Measurements from ENCODE around the gene FURIN. TPM values are rescaled to one million over a fixed set of nuclear protein-coding genes. Genes with fewer than 3 reads are reported as not detected.

FURIN gene
- total and polyA plus RNA-seq, 9 of the 15 experiments (the other 6 are each of a cell fraction or from before 2014, with no cell fraction given): 0.92 to 99.9 (median 34.8) TPM

- TF ChIP-seq, protein P1, sequence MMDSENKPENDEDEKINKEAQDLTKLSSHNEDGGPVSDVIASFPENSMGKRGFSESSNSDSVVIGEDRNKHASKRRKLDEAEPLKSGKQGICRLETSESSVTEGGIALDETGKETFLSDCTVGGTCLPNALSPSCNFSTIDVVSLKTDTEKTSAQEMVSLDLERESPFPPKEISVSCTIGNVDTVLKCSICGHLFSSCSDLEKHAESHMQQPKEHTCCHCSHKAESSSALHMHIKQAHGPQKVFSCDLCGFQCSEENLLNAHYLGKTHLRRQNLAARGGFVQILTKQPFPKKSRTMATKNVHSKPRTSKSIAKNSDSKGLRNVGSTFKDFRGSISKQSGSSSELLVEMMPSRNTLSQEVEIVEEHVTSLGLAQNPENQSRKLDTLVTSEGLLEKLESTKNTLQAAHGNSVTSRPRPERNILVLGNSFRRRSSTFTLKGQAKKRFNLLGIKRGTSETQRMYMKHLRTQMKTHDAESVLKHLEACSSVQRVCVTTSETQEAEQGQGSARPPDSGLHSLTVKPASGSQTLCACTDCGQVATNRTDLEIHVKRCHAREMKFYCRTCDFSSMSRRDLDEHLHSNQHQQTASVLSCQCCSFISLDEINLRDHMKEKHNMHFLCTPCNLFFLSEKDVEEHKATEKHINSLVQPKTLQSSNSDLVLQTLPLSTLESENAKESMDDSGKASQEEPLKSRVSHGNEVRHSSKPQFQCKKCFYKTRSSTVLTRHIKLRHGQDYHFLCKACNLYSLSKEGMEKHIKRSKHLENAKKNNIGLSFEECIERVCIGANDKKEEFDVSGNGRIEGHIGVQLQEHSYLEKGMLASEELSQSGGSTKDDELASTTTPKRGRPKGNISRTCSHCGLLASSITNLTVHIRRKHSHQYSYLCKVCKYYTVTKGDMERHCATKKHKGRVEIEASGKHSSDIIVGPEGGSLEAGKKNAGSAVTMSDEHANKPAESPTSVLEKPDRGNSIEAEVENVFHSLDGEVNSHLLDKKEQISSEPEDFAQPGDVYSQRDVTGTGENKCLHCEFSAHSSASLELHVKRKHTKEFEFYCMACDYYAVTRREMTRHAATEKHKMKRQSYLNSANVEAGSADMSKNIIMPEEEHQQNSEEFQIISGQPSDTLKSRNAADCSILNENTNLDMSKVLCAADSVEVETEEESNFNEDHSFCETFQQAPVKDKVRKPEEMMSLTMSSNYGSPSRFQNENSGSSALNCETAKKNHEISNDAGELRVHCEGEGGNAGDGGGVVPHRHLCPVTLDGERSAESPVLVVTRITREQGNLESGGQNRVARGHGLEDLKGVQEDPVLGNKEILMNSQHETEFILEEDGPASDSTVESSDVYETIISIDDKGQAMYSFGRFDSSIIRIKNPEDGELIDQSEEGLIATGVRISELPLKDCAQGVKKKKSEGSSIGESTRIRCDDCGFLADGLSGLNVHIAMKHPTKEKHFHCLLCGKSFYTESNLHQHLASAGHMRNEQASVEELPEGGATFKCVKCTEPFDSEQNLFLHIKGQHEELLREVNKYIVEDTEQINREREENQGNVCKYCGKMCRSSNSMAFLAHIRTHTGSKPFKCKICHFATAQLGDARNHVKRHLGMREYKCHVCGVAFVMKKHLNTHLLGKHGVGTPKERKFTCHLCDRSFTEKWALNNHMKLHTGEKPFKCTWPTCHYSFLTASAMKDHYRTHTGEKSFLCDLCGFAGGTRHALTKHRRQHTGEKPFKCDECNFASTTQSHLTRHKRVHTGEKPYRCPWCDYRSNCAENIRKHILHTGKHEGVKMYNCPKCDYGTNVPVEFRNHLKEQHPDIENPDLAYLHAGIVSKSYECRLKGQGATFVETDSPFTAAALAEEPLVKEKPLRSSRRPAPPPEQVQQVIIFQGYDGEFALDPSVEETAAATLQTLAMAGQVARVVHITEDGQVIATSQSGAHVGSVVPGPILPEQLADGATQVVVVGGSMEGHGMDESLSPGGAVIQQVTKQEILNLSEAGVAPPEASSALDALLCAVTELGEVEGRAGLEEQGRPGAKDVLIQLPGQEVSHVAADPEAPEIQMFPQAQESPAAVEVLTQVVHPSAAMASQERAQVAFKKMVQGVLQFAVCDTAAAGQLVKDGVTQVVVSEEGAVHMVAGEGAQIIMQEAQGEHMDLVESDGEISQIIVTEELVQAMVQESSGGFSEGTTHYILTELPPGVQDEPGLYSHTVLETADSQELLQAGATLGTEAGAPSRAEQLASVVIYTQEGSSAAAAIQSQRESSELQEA (IDR thresholded peaks at IDR 0.05; ENCODE audit: low read depth): no peak
- TF ChIP-seq HES1 (IDR thresholded peaks at IDR 0.05; ENCODE audit: low read depth) (peak; percentile 99), CCNT2 (IDR thresholded peaks at IDR 0.05; ENCODE audit: borderline replicate concordance, extremely low read depth, insufficient read length, low read depth, low read length) (peak; percentile 94), NCOA4 (IDR thresholded peaks at IDR 0.05; ENCODE audit: partially characterized antibody) (no peak), ESRRA (IDR thresholded peaks at IDR 0.05; ENCODE audit: borderline replicate concordance, low read depth) (peak; percentile 68; the same call in 1 of the 2 replicates), MTA1 (IDR thresholded peaks at IDR 0.05; ENCODE audit: borderline replicate concordance) (no peak; the same call in 1 of the 2 replicates), USF2 (CRISPR knock-in tag; IDR thresholded peaks at IDR 0.05) (no peak), CBFA2T2 (conservative IDR thresholded peaks at IDR 0.05) (peak; percentile 94)
- TF ChIP-seq, protein P2, sequence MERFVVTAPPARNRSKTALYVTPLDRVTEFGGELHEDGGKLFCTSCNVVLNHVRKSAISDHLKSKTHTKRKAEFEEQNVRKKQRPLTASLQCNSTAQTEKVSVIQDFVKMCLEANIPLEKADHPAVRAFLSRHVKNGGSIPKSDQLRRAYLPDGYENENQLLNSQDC (CRISPR knock-in tag; IDR thresholded peaks at IDR 0.05): no peak
- TF ChIP-seq, protein P3, sequence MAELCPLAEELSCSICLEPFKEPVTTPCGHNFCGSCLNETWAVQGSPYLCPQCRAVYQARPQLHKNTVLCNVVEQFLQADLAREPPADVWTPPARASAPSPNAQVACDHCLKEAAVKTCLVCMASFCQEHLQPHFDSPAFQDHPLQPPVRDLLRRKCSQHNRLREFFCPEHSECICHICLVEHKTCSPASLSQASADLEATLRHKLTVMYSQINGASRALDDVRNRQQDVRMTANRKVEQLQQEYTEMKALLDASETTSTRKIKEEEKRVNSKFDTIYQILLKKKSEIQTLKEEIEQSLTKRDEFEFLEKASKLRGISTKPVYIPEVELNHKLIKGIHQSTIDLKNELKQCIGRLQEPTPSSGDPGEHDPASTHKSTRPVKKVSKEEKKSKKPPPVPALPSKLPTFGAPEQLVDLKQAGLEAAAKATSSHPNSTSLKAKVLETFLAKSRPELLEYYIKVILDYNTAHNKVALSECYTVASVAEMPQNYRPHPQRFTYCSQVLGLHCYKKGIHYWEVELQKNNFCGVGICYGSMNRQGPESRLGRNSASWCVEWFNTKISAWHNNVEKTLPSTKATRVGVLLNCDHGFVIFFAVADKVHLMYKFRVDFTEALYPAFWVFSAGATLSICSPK (IDR thresholded peaks at IDR 0.05; ENCODE audit: borderline replicate concordance): no peak
- TF ChIP-seq, protein P4, sequence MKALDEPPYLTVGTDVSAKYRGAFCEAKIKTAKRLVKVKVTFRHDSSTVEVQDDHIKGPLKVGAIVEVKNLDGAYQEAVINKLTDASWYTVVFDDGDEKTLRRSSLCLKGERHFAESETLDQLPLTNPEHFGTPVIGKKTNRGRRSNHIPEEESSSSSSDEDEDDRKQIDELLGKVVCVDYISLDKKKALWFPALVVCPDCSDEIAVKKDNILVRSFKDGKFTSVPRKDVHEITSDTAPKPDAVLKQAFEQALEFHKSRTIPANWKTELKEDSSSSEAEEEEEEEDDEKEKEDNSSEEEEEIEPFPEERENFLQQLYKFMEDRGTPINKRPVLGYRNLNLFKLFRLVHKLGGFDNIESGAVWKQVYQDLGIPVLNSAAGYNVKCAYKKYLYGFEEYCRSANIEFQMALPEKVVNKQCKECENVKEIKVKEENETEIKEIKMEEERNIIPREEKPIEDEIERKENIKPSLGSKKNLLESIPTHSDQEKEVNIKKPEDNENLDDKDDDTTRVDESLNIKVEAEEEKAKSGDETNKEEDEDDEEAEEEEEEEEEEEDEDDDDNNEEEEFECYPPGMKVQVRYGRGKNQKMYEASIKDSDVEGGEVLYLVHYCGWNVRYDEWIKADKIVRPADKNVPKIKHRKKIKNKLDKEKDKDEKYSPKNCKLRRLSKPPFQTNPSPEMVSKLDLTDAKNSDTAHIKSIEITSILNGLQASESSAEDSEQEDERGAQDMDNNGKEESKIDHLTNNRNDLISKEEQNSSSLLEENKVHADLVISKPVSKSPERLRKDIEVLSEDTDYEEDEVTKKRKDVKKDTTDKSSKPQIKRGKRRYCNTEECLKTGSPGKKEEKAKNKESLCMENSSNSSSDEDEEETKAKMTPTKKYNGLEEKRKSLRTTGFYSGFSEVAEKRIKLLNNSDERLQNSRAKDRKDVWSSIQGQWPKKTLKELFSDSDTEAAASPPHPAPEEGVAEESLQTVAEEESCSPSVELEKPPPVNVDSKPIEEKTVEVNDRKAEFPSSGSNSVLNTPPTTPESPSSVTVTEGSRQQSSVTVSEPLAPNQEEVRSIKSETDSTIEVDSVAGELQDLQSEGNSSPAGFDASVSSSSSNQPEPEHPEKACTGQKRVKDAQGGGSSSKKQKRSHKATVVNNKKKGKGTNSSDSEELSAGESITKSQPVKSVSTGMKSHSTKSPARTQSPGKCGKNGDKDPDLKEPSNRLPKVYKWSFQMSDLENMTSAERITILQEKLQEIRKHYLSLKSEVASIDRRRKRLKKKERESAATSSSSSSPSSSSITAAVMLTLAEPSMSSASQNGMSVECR (CRISPR knock-in tag; IDR thresholded peaks at IDR 0.05): no peak
Measured at GRCh38 chr15:90840954-90841353, 27.4 kb upstream of the FURIN start (continued).

Measured in K562 (cell line).